Neural cell (in vitro differentiated cells): ENCODE measurements around the gene OR52E1.

Experiments used
- EP300 ChIP-seq: fragments of 450-650 bp; conservative IDR thresholded peaks from 2 replicates; pipeline ENCODE4 v1.6.1; 2014; ENCODE audit warnings: antibody characterized with exemption, mild to moderate bottlenecking, moderate library complexity; ENCODE audit not compliant: poor library complexity, severe bottlenecking
- EZH2 ChIP-seq: fragments of 200-600, 300-800 bp; shearing (Covaris generic), sonication (generic); IDR thresholded peaks from 2 replicates; pipeline ENCODE4 v1.6.1; 2014; ENCODE audit warnings: antibody characterized with exemption, low read length, borderline replicate concordance, mild to moderate bottlenecking; ENCODE audit not compliant: insufficient read depth, poor library complexity, severe bottlenecking
- POLR2AphosphoS5 ChIP-seq: IDR thresholded peaks from 2 replicates; pipeline ENCODE4 v1.6.1; 2012
- TF ChIP-seq, protein P1 (sequence below): fragments of 450-650 bp; IDR thresholded peaks from 2 replicates; pipeline ENCODE4 v1.5.1; 2014; ENCODE audit warnings: antibody characterized with exemption, mild to moderate bottlenecking, moderate library complexity; ENCODE audit not compliant: poor library complexity, severe bottlenecking

GRCh38 chr11:5081405-5081804 is 12.0 kb downstream of the OR52E1 start:
- TF ChIP-seq POLR2AphosphoS5 = no peak
- TF ChIP-seq, protein P1, sequence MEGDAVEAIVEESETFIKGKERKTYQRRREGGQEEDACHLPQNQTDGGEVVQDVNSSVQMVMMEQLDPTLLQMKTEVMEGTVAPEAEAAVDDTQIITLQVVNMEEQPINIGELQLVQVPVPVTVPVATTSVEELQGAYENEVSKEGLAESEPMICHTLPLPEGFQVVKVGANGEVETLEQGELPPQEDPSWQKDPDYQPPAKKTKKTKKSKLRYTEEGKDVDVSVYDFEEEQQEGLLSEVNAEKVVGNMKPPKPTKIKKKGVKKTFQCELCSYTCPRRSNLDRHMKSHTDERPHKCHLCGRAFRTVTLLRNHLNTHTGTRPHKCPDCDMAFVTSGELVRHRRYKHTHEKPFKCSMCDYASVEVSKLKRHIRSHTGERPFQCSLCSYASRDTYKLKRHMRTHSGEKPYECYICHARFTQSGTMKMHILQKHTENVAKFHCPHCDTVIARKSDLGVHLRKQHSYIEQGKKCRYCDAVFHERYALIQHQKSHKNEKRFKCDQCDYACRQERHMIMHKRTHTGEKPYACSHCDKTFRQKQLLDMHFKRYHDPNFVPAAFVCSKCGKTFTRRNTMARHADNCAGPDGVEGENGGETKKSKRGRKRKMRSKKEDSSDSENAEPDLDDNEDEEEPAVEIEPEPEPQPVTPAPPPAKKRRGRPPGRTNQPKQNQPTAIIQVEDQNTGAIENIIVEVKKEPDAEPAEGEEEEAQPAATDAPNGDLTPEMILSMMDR = no peak
- TF ChIP-seq EZH2 = no peak
- TF ChIP-seq EP300 = no peak
